AG10803 (cell line): ENCODE data around the gene PHOX2B.

Experiments used
- DNase-seq: peaks from one replicate; pipeline ENCODE4 v3.0.0; 2010; ENCODE audit warnings: low read depth
- H3K4me3 ChIP-seq: 2 replicates; pipeline ENCODE4 v1.5.1; 2011; ENCODE audit warnings: mild to moderate bottlenecking, low read length, control low read depth
- TF ChIP-seq, protein P1 (sequence below): conservative IDR thresholded peaks from 2 replicates; pipeline ENCODE4 v1.5.1; 2011; ENCODE audit warnings: mild to moderate bottlenecking, low read length, control low read depth, inconsistent platforms

The PHOX2B gene

DNA sequence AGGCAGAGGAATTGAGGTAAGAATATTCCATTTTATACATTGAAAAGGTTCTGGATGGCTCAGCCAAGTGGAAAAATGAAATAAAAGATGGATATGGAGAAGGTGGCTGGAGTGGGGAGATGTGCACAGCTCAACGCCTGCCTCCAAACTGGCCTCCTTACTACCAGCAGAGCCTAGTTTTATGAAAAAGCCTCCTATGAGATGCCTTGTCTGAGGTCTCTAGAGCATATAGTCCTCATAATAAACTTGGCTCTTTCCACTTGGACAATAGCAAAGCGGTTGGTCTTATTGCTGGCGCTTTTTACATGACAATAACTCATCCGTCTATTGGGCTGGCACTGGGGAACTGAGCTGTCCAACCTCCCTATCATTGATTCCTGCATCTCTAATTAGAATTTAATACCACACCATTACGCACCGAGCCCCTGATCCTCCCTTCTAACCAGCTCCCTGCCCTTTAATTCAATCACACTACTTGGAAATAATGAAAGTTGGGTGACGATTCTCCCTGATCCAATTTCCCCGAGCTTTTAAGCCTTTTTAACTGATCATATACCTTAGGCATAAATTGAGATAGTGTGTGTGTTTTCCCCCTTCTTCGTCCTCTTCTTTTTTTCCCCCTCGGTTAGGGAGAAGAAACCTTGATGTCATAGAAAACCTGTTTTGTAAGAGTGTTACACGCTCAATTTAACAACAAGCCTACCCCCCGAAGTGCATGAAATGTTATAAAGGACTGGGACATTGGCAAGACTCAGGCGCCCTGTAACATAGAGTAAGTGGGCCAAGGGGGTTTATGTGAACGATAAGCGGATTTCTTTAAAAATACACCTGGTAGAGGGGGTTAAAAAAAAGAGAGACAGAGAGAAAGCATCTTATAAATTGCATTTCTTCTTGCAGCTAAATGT is at the start of gene PHOX2B:
TSS of gene PHOX2B (minus strand) at position 155 of the 905 bp plus-strand sequence. CDS start at position 40, 115 bp downstream.
- TF ChIP-seq, protein P1, sequence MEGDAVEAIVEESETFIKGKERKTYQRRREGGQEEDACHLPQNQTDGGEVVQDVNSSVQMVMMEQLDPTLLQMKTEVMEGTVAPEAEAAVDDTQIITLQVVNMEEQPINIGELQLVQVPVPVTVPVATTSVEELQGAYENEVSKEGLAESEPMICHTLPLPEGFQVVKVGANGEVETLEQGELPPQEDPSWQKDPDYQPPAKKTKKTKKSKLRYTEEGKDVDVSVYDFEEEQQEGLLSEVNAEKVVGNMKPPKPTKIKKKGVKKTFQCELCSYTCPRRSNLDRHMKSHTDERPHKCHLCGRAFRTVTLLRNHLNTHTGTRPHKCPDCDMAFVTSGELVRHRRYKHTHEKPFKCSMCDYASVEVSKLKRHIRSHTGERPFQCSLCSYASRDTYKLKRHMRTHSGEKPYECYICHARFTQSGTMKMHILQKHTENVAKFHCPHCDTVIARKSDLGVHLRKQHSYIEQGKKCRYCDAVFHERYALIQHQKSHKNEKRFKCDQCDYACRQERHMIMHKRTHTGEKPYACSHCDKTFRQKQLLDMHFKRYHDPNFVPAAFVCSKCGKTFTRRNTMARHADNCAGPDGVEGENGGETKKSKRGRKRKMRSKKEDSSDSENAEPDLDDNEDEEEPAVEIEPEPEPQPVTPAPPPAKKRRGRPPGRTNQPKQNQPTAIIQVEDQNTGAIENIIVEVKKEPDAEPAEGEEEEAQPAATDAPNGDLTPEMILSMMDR, result no peak
- DNase-seq, result no peak
- H3K4me3 ChIP-seq, result no peak within 1 kb of the TSS

DNA sequence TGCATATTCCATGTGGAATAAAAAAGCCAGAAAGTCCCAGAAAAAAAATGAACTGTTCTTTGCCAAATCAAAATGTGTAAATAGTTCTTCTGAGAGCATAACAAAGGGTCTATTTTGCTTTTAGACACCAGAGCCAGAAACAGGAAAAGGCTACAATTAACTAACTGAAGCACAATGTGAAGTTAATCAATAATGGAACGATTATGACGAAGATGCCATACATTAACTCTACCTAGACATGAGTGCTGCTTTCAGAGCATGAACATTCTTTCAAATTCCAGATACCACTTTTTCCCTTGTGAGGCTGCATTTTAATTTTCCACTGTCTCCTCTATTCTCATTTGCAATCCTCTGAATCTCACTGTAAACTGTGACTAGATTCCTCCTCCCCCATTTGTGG is 48.7 kb upstream of the PHOX2B start:
- TF ChIP-seq, protein P1, result no peak
- no peak for DNase-seq
- no peak overlapping the region for H3K4me3 ChIP-seq

DNA sequence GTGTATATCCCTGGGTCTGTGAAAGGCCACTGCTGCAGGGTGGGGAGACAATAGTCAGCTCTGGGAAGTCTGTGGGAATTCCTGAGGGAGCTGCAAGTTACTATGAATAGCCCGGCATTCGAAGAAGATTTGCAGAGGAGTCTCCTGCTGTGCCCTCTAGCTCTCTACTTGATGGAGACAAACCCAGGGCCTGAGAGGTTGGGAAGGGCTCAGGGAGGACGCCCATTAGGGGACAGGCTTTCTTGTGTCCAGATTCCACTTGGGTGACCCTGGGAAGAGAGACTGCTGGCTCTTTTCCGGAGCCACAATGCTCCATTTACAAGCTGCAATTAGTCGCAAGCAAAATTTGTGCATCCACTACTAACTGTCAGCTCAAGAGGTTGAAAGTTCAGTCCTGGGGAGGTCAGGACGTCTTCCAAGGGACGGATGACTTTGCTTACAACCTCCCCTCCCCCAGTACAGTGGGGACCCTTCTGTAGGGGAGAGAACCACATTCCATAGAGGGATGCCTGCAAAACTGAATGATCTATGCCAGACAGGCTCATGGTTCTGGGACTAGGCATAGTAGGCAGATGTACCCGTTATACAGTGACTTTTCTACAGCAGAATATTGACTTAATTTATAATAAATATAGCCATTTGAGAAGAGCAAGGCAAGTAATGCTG is 48.2 kb upstream of the PHOX2B start:
- no peak overlapping the region for H3K4me3 ChIP-seq
- TF ChIP-seq, protein P1, result no peak
- DNase-seq, result no peak

DNA sequence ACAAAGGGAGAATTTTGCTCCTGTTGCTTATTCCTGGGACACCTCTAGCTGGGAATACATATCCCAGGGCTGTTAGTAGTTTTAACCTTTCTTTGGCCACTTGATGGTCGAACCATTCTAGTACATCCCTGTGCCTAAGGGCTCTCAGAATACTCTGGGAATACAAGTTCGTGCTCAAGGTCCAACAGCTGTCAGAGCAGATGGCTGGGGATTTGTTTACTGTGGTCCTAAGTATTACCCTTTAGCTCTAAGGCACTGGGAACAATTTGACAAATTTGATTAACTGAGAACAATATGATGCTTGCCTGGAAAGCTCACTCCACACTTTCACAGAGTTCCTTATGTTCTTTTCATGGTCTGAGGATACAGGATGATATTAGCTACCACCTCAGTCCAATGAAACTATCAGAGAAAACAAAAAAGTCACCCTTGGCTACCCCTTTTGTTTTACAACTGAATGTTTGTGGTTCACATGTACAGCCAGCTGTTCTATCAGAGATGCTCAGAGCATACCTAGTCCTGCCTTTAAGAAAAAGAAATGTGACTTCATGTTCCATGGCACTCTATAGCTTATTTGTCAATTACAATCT is 47.4 kb upstream of the PHOX2B start:
- H3K4me3 ChIP-seq, result no peak overlapping the region
- TF ChIP-seq, protein P1, result no peak
- no peak for DNase-seq

DNA sequence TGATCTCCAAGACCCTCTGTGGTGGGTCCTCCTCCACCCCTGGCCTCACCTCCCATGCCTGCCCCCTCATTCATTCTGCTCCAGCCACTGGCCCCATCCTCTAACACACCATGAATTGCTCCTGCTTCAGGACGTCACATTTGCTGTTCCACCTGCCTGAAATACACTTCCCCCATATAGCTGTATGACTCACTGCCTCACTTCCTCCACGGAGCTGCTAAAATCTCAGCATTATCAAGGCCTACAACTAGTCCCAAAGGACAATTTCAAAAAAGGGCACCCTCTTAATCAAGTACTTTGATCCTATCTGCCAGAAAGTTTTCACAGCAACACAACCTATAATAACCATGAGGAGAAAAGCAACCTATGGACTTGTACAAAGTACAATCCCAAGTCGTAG is 43.6 kb upstream of the PHOX2B start:
- TF ChIP-seq, protein P1, result no peak
- H3K4me3 ChIP-seq, result no peak overlapping the region
- no peak for DNase-seq

DNA sequence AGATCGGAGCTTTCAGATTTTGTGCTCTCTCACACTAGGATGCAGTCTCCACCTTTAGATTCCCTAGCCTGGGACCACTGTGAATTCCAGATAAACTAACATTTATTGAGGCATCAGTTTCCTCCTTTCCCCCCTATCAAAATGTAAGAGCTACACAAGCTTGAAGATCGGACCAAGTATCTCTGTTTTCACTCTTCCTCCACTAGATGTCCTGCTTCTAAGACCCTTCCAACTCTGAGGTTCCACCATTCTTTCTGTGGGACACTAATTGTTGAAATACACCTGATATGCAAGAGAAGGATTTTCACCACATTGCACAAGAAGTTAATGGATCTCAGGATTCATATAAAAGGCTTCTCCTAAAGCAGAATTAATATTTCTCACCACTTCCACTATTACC is 43.0 kb upstream of the PHOX2B start:
- no peak overlapping the region for H3K4me3 ChIP-seq
- DNase-seq, result no peak

More for the DNA sequence above, 43.0 kb upstream of the PHOX2B start:
- TF ChIP-seq, protein P1, result no peak
